Osteoblast (primary cell): ENCODE data around the gene FBXW7. TPM values are rescaled to one million over a fixed set of nuclear protein-coding genes. Genes with fewer than 3 reads are reported as not detected.

ENCODE experiments used
- DNase-seq: peaks from one replicate; pipeline ENCODE4 v3.0.0; 2011; ENCODE audit warnings: low spot score, mixed read lengths; ENCODE audit not compliant: insufficient read length; ENCODE audit errors: missing footprints
- H2AFZ ChIP-seq: 2 replicates; pipeline ENCODE4 v1.6.0; 2011; ENCODE audit warnings: mild to moderate bottlenecking, low read length
- H3K27ac ChIP-seq: 2 replicates; pipeline ENCODE4 v1.5.1; 2011; ENCODE audit warnings: mild to moderate bottlenecking, low read depth, low read length, moderate library complexity
- H3K27me3 ChIP-seq: 2 replicates; pipeline ENCODE4 v1.6.0; 2012; ENCODE audit warnings: mild to moderate bottlenecking, control low read depth, inconsistent platforms, low read length, moderate library complexity; ENCODE audit not compliant: insufficient read depth
- H3K36me3 ChIP-seq: 2 replicates; pipeline ENCODE4 v1.5.1; 2011; ENCODE audit warnings: mild to moderate bottlenecking, low read length, control low read depth, moderate library complexity; ENCODE audit not compliant: insufficient read depth
- H3K4me1 ChIP-seq: 2 replicates; pipeline ENCODE4 v1.5.1; 2011; ENCODE audit warnings: mild to moderate bottlenecking, low read length, control low read depth, moderate library complexity; ENCODE audit not compliant: insufficient read depth
- H3K4me2 ChIP-seq: 2 replicates; pipeline ENCODE4 v1.6.0; 2011; ENCODE audit warnings: mild to moderate bottlenecking, low read length; ENCODE audit not compliant: insufficient read depth
- H3K4me3 ChIP-seq: fragments of 200-600 bp; sonication (generic); 3 replicates; pipeline ENCODE4 v1.5.1; 2012; ENCODE audit warnings: mild to moderate bottlenecking, low read length, inconsistent platforms; ENCODE audit not compliant: insufficient read depth
- H3K79me2 ChIP-seq: 2 replicates; pipeline ENCODE4 v1.6.0; 2012; ENCODE audit warnings: mild to moderate bottlenecking, low read length, control low read depth, inconsistent platforms; ENCODE audit not compliant: insufficient read depth
- H3K9me3 ChIP-seq: 2 replicates; pipeline ENCODE4 v1.5.1; 2011; ENCODE audit warnings: low read depth, low read length, control low read depth
- H4K20me1 ChIP-seq: 2 replicates; pipeline ENCODE4 v1.6.0; 2012; ENCODE audit warnings: mild to moderate bottlenecking, low read length, control low read depth; ENCODE audit not compliant: insufficient read depth
- small RNA-seq: library from RNA; depleted of rRNA; stranded (forward); fragments of <200 nt; gene quantifications from one replicate; pipeline ENCODE3, GENCODE V24; 2012
- total RNA-seq: library from RNA; depleted of rRNA; stranded (reverse); fragments of >200 nt; gene quantifications from 2 replicates; pipeline ENCODE4 v1.2.3, GENCODE V29; 2012
- TF ChIP-seq, protein P1 (sequence below): IDR thresholded peaks from 2 replicates; pipeline ENCODE4 v1.5.1; 2011; ENCODE audit warnings: mild to moderate bottlenecking, low read depth, low read length, moderate library complexity; ENCODE audit errors: extremely low read depth

Gene FBXW7
- total RNA-seq, 1 donor, result 74.9 TPM

DNA sequence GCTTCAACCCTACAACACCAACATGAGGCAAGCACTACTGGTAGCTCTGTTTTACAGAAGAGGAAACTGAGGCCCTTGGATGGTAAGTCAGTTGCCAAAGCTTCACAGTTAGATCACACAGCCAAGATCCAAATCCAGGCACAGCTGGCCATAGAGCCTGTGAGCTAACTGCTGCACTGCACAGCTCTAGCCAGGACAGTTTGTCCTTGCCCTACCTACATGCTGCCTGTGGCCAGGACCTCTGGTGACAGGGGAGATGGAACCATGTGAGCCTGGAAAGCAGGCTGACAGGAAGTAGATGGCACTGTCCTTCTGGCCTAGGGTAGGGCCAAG is 257.8 kb downstream of the FBXW7 start:
- Histone ChIP-seq H3K79me2 (no peaks in the 10 kb centered on the region), H4K20me1 (no peaks in the 10 kb centered on the region), H3K27me3 (peaks cover 4% of the 10 kb centered on the region), H3K27ac (no peak overlapping the region), H3K4me1 (no peaks in the 10 kb centered on the region), H3K9me3 (no peaks in the 10 kb centered on the region), H3K4me2 (no peak overlapping the region), H2AFZ (no peak overlapping the region), H3K36me3 (no peaks in the 10 kb centered on the region), H3K4me3 (no peak overlapping the region)
- TF ChIP-seq, protein P1, sequence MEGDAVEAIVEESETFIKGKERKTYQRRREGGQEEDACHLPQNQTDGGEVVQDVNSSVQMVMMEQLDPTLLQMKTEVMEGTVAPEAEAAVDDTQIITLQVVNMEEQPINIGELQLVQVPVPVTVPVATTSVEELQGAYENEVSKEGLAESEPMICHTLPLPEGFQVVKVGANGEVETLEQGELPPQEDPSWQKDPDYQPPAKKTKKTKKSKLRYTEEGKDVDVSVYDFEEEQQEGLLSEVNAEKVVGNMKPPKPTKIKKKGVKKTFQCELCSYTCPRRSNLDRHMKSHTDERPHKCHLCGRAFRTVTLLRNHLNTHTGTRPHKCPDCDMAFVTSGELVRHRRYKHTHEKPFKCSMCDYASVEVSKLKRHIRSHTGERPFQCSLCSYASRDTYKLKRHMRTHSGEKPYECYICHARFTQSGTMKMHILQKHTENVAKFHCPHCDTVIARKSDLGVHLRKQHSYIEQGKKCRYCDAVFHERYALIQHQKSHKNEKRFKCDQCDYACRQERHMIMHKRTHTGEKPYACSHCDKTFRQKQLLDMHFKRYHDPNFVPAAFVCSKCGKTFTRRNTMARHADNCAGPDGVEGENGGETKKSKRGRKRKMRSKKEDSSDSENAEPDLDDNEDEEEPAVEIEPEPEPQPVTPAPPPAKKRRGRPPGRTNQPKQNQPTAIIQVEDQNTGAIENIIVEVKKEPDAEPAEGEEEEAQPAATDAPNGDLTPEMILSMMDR, result no peak
- peak; percentile 68 for DNase-seq

DNA sequence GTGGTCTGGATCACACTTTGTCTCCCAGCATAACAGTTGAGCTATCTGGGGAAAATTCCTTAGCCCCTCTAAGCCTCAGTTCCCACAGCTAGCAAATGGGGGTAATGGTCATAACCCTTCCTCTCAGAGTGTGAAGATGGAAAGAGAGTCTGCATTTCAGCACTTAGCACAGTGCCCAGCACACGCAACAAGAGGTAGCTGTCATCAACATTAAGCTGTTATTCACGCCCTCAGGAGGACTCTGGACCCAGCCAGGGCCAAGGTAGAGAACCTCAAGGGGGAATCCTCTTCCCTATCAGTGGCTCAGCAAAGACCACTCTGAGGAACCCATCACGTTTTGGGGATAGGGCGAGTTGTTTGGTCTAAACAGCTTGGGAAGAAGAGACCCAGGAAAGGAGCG is 258.6 kb downstream of the FBXW7 start:
- Histone ChIP-seq H3K4me3 (no peak overlapping the region), H3K4me2 (no peak overlapping the region), H3K27me3 (peaks cover 4% of the 10 kb centered on the region), H3K27ac (no peak overlapping the region), H4K20me1 (no peaks in the 10 kb centered on the region), H3K9me3 (no peaks in the 10 kb centered on the region), H3K4me1 (no peaks in the 10 kb centered on the region), H2AFZ (no peak overlapping the region), H3K36me3 (no peaks in the 10 kb centered on the region), H3K79me2 (no peaks in the 10 kb centered on the region)
- TF ChIP-seq, protein P1, result no peak
- DNase-seq, result peak; percentile 41

- Histone ChIP-seq H3K4me3 (no peak overlapping the region), H3K9me3 (no peaks in the 10 kb centered on the region), H3K4me2 (no peak overlapping the region), H3K79me2 (no peaks in the 10 kb centered on the region), H3K4me1 (no peaks in the 10 kb centered on the region), H3K36me3 (no peaks in the 10 kb centered on the region), H4K20me1 (no peaks in the 10 kb centered on the region), H3K27me3 (peaks cover 4% of the 10 kb centered on the region), H3K27ac (no peak overlapping the region), H2AFZ (no peak overlapping the region)
- TF ChIP-seq, protein P1, result no peak
- DNase-seq, result peak; percentile 29
Measured at GRCh38 chr4:152273343-152273742, 262.5 kb downstream of the FBXW7 start.

Small RNAs within 50 kb of the gene (small RNA-seq; reads per million reads assigned to genes)
- gene MIR3140, result 0.30 reads per million

Other genes starting within 250 kb of the FBXW7 start
- 1.8 and 2.9 TPM in 2 replicates for gene TMEM154, start 143.9 kb upstream of the FBXW7 start, total RNA-seq
- gene TIGD4, start 243.6 kb upstream of the FBXW7 start, total RNA-seq, result 0.29 and 0.36 TPM in 2 replicates
- 38.7 and 42.4 TPM in 2 replicates for gene ARFIP1, start 243.9 kb upstream of the FBXW7 start, total RNA-seq